ENCODE measurements around the gene NTN5. TPM values are rescaled to one million over a fixed set of nuclear protein-coding genes. Genes with fewer than 3 reads are reported as not detected.

Gene NTN5
- total RNA-seq (2021; fragmentation: NEBNext Ultra II Directional; extraction: Animal tissue kit (Norgen Biotek cat#: 25700)), result under 1 TPM in 4 of 6 experiments, not detected in 2; 0.12 to 0.23 (median 0.18) TPM
- long read RNA-seq, result 0 reads

- Mint-ChIP-seq H3K4me3 (no peak within 1 kb of the TSS), H3K36me3 (ENCODE audit: low read depth) (no peaks in the 10 kb centered on the region), H3K4me1 (ENCODE audit: low read depth) (peaks cover 8% of the 10 kb centered on the region; the same call in 1 of the 2 replicates), H3K9me3 (peaks cover 5% of the 10 kb centered on the region; the same call in 1 of the 2 replicates), H3K27ac (no peak within 1 kb of the TSS), H3K27me3 (ENCODE audit: insufficient read depth) (peaks cover 8% of the 10 kb centered on the region)
- TF ChIP-seq CTCF (IDR thresholded peaks at IDR 0.05), result no peak
- DNase-seq, result no peak
These were observed at the start of gene NTN5 for GRCh38 chr19:48672994-48673393. Gene NTN5, minus strand, starts transcription at chr19:48673017. Its CDS starts 2,031 bp downstream, at chr19:48670986.

GRCh38 chr19:48722196-48722708 lies 49.4 kb upstream of the NTN5 start:
- H3K27ac Mint-ChIP-seq, result peak overlapping the region; percentile 56; the same call in 1 of the 2 replicates
- no peak overlapping the region for H3K4me3 Mint-ChIP-seq
- no peak for TF ChIP-seq CTCF (IDR thresholded peaks at IDR 0.05)
- no peak for DNase-seq
- H3K27me3 Mint-ChIP-seq (ENCODE audit: insufficient read depth), result no peaks in the 10 kb centered on the region; the same call in none of the 2 replicates
- H3K4me1 Mint-ChIP-seq (ENCODE audit: low read depth), result peaks cover 26% of the 10 kb centered on the region
- H3K9me3 Mint-ChIP-seq, result peaks cover 3% of the 10 kb centered on the region; the same call in 1 of the 2 replicates
- peaks cover 7% of the 10 kb centered on the region for H3K36me3 Mint-ChIP-seq (ENCODE audit: low read depth)

- peaks cover 40% of the 10 kb centered on the region for H3K4me1 Mint-ChIP-seq (ENCODE audit: low read depth)
- TF ChIP-seq CTCF (IDR thresholded peaks at IDR 0.05), result no peak
- peak overlapping the region; percentile 97 for H3K4me3 Mint-ChIP-seq
- H3K9me3 Mint-ChIP-seq, result 0 out of 2 replicates have a peak, but pooled peaks cover 3% of the 10 kb centered on the region
- peak; percentile 99 for DNase-seq
- no peaks in the 10 kb centered on the region; the same call in none of the 2 replicates for H3K27me3 Mint-ChIP-seq (ENCODE audit: insufficient read depth)
- peak overlapping the region; percentile 99 for H3K27ac Mint-ChIP-seq
- peaks cover 7% of the 10 kb centered on the region for H3K36me3 Mint-ChIP-seq (ENCODE audit: low read depth)
These were observed 47.9 kb upstream of the NTN5 start for GRCh38 chr19:48720613-48721296.

- no peak for DNase-seq
- peaks cover 40% of the 10 kb centered on the region for H3K4me1 Mint-ChIP-seq (ENCODE audit: low read depth)
- H3K36me3 Mint-ChIP-seq (ENCODE audit: low read depth), result peaks cover 4% of the 10 kb centered on the region
These were observed 47.4 kb upstream of the NTN5 start for GRCh38 chr19:48720251-48720612.

More at GRCh38 chr19:48720251-48720612, 47.4 kb upstream of the NTN5 start:
- TF ChIP-seq CTCF (IDR thresholded peaks at IDR 0.05), result no peak
- Mint-ChIP-seq H3K4me3 (peak overlapping the region; percentile 97), H3K9me3 (no peaks in the 10 kb centered on the region), H3K27ac (peak overlapping the region; percentile 99), H3K27me3 (ENCODE audit: insufficient read depth) (no peaks in the 10 kb centered on the region; the same call in 1 of the 2 replicates)

Data from HFFc6 (cell line).